ENCODE results near the gene ARL5B.
"Not testable (repeated sequence)": the region's sequence is repeated elsewhere in the genome, so short reads cannot be mapped to it uniquely, and the experiment has no call there.

Gene ARL5B, protein sequence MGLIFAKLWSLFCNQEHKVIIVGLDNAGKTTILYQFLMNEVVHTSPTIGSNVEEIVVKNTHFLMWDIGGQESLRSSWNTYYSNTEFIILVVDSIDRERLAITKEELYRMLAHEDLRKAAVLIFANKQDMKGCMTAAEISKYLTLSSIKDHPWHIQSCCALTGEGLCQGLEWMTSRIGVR

DNA sequence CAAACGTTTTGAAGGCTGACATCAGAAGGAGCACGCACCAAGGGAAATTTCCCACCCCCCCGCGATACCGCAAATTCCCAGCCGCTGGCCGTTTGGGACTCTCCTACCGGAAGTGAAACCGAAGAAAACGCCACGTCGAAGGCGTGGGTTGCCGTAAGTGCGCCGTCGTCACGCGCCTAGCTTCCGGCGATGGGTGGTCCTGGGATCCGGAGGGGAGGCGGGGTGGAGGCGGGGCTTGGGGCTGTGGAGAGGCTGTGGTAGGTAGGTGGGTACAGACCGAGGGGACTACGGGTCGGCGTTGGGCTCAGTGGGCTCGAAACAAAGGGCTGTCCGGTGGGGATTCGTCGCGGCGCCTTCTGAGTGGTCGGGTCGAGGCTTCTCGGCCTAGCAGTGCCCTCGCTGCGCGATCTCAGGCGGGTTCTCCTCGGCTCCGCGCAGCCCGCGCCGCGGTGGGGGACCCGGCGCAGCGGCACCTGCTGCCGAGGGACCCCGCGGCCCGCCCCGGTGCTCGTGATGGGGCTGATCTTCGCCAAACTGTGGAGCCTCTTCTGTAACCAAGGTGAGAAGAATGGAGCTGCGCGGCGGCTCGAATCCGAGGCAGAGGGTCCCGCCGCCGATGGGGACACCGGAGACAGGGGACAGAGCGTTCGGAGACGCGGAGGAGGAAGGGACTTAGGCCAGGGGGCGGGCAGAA lies at the start of gene ARL5B:
Gene ARL5B, plus strand, starts transcription at position 307 of the 694 bp plus-strand sequence. Its CDS starts 207 bp downstream, at position 514.
- peak; percentile 92 to 94 for DNase-seq (ENCODE audit: low read depth in 2 of 2)

DNA sequence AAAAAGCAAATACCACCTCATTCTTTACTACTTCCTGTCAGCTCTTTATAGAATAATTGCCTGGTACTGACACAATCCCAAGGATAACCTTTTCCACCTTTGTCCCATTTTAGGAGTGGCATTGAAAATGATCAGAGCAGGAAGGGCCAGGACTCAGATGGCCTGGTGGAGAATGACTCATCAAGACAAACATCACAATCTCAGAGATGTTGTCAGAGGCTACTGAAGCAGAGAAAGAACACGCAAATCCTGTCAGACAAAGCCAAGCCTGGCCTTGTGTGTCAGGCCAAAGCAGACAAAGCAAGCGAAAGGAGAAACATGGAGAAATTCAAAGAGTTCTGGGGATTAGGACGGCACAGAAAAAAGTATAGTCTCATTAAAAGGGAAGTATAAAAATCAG lies 48.7 kb upstream of the ARL5B start:
- no peak for DNase-seq (ENCODE audit: low read depth in 2 of 2)

DNA sequence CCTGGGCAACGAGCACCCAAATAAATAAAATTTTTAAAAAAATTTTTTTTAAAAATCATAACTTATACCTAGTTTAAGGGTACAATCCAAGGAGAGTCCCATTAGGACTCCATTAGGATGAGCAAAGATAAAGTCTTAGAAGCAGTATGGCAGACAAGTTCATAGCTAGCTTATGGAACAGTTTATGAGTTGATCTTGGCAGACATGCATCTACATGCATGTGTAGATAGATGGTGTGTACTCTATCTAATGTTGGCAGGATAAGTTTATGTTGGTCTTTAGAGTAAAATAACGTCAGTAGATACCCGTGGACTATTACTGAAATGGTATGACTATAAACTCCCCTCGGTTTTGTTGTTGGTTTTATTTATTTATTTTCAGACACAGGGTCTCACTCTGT lies 48.1 kb upstream of the ARL5B start:
- DNase-seq (ENCODE audit: low read depth in 2 of 2) = no peak

DNA sequence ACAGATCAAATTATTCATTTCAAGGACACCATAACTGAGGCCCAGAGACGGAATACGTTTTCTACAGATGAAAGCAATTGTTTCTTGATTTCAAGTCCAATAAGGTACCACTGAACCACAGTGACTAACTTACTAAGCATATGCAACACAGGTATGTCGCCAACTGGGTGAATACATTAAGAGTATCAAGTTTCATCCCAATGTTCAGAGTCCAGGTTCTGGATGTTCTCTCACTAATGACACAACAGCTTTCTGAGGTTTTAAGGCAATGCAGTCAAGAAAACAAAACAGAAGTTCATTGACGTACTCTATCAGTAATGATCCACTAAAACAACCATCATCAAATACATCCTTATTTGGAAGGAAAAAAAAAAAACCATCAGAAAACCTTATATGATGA lies 43.6 kb upstream of the ARL5B start:
- DNase-seq (ENCODE audit: low read depth in 2 of 2) = no peak

DNA sequence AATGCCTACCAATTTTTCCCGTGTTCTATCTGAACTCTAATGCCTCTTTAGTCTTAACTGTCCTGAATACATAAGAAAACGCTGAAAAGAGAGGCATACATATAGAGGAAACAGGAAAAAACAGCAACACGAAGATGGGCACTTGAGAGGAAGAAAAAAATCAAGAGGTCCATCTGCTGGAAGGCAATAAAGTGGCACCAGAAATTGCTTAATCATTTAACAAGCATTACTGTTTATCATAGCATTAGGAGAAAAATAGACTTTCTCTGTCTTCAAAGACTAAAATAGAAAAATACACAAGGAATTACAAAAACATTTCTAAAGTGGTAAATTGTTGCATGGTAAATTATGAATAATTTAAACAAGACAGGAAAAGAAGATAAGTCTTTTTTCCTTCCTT lies 42.9 kb upstream of the ARL5B start:
- no peak for DNase-seq (ENCODE audit: low read depth in 2 of 2)

DNA sequence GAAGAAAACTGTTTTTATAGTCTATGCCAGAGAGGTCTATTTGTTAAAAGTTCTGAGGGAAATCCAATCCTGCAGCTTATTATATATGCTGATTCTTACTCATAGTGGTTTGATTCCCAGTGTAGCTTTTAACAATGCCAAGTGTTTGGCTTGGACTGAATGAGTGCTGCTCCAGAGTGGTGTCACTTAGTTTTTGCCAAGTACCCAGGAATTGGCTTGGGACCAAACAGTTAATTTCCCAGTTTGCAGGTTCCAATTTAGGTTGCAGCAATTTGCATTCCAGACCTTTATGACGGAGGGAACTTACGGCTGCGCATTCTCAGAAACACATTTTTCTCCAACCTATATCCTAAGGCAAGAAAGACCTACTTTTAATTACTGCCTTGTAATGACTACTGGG lies 40.2 kb upstream of the ARL5B start:
- DNase-seq (ENCODE audit: low read depth in 2 of 2) = no peak

DNA sequence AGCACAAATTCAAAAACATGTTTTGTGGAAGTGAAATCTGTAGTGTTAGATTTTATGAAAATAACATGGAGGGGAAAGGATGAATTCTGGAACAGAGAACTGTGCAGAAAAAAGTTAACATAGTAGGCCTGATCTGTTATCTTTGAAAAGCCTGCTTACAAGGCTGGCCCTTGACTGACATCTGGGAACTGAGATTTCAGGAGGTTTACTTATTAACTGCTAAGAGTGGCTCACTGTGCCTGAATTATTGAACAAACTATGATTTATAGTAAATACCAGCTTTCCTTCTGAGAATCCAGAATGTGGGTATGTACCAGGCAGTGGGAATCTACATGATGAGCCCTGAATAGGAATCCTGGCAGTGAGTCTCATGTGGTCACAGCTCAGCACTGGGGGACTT lies 38.4 kb upstream of the ARL5B start:
- no peak for DNase-seq (ENCODE audit: low read depth in 2 of 2)

DNA sequence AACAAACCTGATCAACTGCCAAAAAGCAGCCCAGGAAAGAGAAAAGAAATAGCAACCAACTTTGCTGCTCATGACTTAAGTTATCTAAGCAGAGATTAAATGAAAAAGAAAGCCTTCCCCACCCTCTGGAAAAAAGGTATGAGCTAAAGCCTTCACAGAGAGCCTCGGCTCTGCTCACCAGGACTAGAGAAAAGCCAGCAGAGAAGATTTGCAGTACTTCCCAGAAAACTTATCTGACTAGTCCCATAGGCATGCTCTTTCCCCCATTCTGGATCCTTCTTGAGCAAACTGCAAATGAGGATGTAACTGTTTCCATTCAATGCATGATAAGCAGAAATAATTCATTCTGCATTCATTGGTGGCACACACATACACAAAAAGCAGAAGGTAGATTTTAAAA lies 35.6 kb upstream of the ARL5B start:
- not testable (repeated sequence) for DNase-seq (ENCODE audit: low read depth in 2 of 2)

DNA sequence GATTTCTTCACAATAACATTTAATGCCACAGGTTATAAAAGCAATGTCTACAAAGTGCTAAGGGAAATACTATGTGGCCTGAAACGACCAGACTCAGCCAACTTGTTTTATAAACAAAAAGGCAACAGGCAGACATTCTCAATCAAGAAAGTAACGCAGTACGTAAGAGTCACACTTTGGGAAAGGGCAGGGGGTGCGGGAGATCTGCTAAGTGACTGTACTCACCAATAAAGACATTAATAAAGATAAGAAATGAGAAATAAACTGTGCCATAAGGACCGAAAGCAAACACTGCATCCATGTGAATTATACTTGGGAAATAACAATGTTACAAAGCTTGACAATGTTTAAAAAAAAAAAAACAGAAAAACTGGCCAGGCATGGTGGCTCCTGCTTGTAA lies 33.3 kb upstream of the ARL5B start:
- no peak for DNase-seq (ENCODE audit: low read depth in 2 of 2)

DNA sequence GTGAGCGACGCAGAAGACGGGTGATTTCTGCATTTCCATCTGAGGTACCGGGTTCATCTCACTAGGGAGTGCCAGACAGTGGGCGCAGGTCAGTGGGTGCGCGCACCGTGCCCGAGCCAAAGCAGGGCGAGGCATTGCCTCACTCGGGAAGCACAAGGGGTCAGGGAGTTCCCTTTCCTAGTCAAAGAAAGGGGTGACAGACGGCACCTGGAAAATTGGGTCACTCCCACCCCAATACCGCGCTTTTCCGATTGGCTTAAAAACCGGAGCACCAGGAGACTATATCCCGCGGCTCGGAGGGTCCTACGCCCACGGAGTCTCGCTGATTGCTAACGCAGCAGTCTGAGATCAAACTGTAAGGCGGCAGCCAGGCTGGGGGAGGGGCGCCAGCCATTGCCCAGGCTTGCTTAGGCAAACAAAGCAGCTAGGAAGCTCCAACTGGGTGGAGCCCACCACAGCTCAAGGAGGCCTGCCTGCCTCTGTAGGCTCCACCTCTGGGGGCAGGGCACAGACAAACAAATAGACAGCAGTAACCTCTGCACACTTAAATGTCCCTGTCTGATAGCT lies 31.7 kb upstream of the ARL5B start:
- peak; percentile 38 to 45 for DNase-seq (ENCODE audit: low read depth in 2 of 2)

DNA sequence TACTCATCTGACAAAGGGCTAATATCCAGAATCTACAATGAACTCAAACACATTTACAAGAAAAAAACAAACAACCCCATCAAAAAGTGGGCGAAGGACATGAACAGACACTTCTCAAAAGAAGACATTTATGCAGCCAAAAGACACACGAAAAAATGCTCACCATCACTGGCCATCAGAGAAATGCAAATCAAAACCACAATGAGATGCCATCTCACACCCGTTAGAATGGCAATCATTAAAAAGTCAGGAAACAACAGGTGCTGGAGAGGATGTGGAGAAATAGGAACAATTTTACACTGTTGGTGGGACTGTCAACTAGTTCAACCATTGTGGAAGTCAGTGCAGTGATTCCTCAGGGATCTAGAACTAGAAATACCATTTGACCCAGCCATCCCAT lies 26.7 kb upstream of the ARL5B start:
- not testable (repeated sequence) for DNase-seq (ENCODE audit: low read depth in 2 of 2)

DNA sequence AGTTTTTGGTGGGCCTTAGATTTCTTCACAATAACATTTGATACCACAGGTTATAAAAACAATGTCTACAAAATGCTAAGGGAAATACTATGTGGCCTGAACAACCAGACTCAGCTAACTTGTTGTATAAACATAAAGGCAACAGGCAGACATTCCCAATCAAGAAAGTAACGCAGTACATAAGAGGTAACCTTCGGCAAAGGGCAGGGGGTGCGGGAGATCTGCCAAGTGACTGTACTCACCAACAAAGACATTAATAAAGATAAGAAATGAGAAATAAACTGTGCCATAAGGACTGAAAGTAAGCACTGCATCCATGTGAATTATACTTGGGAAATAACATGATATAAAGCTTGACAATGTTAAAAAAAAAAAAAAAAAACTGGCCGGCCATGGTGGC lies 23.2 kb upstream of the ARL5B start:
- DNase-seq (ENCODE audit: low read depth in 2 of 2) = no peak

DNA sequence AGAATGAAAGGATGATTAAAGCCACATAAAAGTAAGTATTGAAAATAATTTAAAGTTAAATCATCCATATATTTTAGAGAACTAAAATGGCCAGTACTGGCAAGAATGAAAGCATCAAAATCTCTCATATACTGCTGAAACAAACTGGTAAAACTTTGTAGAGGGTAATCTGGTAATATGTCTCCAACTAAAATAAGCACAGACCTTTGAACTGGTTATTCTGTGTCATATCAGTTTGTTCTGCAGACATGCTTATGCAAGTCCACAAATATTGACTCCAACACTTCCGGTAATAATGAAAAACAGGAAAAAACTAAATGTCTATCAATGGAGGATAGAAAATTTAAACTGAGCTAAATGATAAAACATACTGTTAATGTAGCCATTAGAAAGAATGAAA lies 21.8 kb upstream of the ARL5B start:
- not testable (repeated sequence) for DNase-seq (ENCODE audit: low read depth in 2 of 2)

DNA sequence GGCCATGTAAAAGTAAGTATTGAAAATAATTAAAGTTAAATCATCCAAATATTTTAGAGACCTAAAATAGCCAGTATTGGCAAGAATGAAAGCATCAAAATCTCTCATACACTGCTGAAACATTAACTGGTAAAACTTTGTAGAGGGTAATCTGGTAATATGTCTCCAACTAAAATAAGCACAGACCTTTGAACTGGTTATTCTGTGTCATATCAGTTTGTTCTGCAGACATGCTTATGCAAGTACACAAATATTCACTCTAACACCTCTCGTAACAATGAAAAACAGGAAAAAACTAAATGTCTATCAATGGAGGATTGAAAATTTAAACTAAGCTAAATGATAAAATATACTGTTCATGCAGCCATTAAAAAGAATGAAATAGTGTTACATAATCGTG lies 19.5 kb upstream of the ARL5B start:
- DNase-seq (ENCODE audit: low read depth in 2 of 2) = not testable (repeated sequence)

DNA sequence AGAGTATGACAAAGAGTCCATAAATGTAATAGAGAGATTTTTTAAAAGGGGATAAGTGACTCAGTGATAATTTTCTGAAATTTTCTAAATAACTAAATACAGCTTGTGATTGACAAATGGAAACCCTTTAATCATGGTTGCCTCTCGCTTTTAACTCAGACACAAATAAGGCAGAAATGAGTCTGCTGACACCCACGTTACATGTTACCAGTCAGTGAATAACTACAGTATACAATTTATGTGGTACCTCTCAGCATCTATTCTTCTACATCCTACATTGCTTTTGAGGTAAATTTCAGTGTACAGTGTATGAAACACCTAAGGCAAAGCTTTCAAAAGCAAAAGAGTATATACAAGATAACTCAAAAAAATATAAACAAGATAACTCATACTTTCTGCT lies 12.1 kb upstream of the ARL5B start:
- DNase-seq (ENCODE audit: low read depth in 2 of 2) = no peak

DNA sequence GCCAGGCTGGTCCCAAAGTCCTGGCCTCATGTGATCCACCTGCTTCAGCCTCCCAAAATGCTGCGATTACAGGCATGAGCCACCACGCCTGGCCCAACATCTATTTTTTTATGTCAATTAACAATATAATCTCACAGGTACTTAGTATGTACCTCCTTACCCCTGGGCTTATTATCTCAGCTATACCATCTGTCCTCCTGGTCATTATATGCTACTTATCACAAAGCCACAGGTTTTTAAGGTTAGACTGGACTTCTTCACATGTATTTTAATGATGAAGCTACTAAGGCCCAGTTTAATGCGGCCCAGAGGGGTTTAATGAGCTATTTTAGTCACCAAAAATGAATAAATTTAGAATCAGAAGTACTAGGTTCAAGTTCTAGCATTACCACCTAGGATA lies 11.3 kb upstream of the ARL5B start:
- DNase-seq (ENCODE audit: low read depth in 2 of 2) = no peak

DNA sequence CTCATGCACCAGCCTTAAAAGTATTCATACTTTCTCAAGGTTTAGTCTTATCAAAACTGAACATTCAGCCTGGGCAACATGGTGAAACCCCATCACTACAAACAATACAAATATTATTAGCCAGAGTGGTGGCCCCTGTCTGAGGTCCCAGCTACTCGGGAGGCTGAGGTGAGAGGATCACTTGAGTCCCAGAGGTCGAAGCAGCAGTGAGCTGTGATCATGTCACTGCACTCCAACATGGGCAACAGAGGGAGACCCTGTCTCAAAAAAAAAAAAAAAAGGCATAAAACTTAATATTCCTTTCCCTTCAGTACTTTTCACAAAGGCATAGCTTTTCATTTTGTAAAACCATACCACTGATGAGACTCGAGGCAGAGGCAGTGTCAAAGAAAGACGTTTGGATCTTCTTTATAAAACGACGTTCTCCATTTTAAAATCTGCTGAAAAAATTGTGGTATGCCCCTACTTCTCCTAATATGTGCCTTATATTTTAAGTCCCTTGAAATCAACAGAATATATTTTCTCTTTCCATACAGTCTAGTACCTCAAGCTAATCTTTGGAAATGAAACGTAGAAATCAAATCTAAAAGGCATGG lies 9.8 kb upstream of the ARL5B start:
- DNase-seq (ENCODE audit: low read depth in 2 of 2) = no peak

DNA sequence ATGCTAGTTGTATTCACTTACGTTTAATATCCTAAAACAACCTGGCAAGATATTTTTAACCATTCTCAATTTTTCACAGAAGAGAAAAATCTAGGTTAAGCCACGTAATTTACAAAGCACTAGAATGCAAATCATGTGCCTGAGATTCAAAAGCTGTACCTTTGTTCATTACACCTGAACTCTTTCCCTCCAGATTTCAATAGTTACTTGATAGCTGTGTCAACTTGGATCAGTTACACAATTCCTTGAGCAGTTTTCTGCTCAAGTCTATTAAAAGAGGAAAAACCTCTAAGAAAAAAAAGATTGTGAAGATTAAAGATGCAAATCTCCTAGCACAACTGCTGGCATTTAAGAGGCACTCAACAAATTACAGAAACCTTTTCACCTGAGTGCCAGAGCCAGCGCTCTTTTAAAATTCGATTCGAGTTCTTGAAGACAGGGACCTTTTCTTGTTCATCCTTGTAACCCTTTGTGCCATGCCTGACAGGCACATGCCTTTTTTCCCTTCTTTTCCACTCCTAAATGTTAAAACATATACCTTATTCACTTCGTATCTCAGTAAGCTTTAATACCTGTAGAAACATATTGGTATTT lies 8.7 kb upstream of the ARL5B start:
- DNase-seq (ENCODE audit: low read depth in 2 of 2) = no peak

DNA sequence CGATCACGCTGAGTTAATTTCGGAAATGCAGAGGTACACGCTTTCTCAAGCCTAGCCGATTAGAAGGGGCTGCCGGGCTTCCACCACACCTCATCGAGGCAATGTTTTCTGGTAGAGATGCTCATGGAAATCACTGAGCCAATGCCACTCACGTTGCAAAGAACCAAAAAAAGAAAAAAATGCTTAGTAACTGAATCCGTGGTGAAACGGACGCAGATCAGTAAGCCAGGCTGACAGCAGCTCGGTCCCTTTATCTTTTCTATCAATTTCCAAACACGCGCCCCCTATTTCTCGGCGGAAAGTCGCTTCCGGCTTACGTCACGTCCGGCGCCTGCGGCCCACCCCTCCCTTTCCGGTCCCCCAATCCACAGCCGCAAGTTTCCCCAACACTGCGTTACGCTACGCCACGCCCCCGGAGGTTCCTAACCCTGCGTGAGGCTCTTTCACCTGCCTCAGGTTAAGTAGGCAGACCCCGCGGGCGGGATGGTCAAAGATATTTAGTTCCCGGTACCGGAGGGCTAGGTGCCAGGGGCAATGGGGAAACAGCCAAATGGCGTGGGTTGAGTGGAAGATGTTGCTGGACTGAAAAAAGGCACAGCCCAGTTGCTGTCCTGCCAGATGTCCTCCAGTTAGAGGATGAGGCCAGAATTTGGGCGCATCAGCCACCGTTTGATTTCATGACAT lies 7.8 kb upstream of the ARL5B start, which contains the start of gene NSUN6:
Gene NSUN6, minus strand, starts transcription at position 264 of the 684 bp plus-strand sequence. CDS start 384 bp downstream, outside the sequence.
- peak; percentile 84 to 85 for DNase-seq (ENCODE audit: low read depth in 2 of 2)

DNA sequence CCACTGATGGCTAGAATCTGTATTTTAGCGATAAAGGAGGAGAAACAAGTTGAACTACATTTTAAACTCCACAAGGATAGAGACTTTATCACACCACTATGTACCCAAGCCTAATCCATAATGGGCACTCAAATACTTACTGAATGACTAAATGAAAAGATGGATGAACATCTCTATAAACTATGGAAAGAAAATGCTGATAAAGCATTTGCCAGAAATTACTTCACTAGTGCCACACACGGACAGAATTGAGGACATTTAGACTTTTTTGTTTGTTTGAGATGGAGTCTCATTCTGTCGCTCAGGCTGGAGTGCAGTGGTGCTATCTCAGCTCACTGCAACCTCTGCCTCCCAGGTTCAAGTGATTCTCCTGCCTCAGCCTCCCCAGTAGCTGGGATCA lies 6.1 kb upstream of the ARL5B start:
- DNase-seq (ENCODE audit: low read depth in 2 of 2) = no peak

DNA sequence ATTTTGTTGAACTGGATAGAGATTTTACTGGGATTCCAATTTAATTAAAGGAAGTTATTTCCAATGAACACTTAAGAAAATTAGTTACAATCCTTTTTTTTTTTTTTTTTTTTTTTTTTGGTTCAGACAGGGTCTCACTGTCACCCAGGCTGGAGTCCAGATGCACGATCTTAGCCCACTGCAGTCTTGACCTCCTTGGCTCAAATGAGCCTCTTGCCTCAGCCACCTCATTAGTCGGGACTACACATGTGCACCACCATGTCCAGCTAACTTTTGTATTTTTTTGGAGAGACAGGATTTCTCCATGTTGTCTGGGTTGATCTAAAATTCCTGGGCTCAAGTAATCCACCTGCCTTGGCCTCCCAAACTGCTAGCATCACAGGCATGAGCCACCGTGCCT lies 2.5 kb upstream of the ARL5B start:
- no peak for DNase-seq (ENCODE audit: low read depth in 2 of 2)
